HEK293T (cell line): Measurements from ENCODE around the gene ACBD4.

Source experiments
- CTCF ChIA-PET: fragments of 350-600 bp; formaldehyde crosslinking; extraction: SDS; loops from one replicate; lab custom pipeline; 2021; ENCODE audit warnings: antibody characterized with exemption, inconsistent platforms; lab: Yijun Ruan, JAX
- POLR2A ChIA-PET: fragments of 350-600 bp; formaldehyde crosslinking; extraction: SDS; loops from one replicate; lab custom pipeline; 2020; ENCODE audit warnings: antibody characterized with exemption, inconsistent platforms; lab: Yijun Ruan, JAX
- DNase-seq: peaks from one replicate; pipeline ENCODE4 v3.0.0; 2012; ENCODE audit warnings: mixed read lengths; ENCODE audit errors: extremely low spot score
- ARNT ChIP-seq: fragments of 450-650 bp; IDR thresholded peaks from 2 replicates; pipeline ENCODE4 v1.6.1; 2017; ENCODE audit warnings: mild to moderate bottlenecking
- BHLHE40 ChIP-seq: fragments of 450-650 bp; IDR thresholded peaks from 2 replicates; pipeline ENCODE4 v1.6.1; 2016; ENCODE audit warnings: mild to moderate bottlenecking, moderate library complexity, borderline replicate concordance
- CTBP1 ChIP-seq: fragments of 450-650 bp; IDR thresholded peaks from 2 replicates; pipeline ENCODE4 v1.6.1; 2016; ENCODE audit warnings: borderline replicate concordance
- ELF4 ChIP-seq: fragments of 450-650 bp; IDR thresholded peaks from 2 replicates; pipeline ENCODE4 v1.6.1; 2017; ENCODE audit warnings: antibody characterized with exemption
- FOXA1 ChIP-seq: fragments of 450-650 bp; IDR thresholded peaks from 2 replicates; pipeline ENCODE4 v1.6.1; 2016; ENCODE audit warnings: mild to moderate bottlenecking
- FOXK2 ChIP-seq: fragments of 450-650 bp; IDR thresholded peaks from 2 replicates; pipeline ENCODE4 v1.6.1; 2016; ENCODE audit warnings: mild to moderate bottlenecking
- FOXM1 ChIP-seq: fragments of 450-650 bp; IDR thresholded peaks from 2 replicates; pipeline ENCODE4 v1.6.1; 2017; ENCODE audit warnings: mild to moderate bottlenecking, borderline replicate concordance
- HDGF ChIP-seq: fragments of 450-650 bp; IDR thresholded peaks from 2 replicates; pipeline ENCODE4 v1.6.1; 2017; ENCODE audit warnings: antibody characterized with exemption, borderline replicate concordance
- L3MBTL2 ChIP-seq: fragments of 450-650 bp; conservative IDR thresholded peaks from 2 replicates; pipeline ENCODE4 v1.6.1; 2016; ENCODE audit warnings: mild to moderate bottlenecking
- LEF1 ChIP-seq: fragments of 450-650 bp; IDR thresholded peaks from 2 replicates; pipeline ENCODE4 v1.6.1; 2017; ENCODE audit warnings: mild to moderate bottlenecking, borderline replicate concordance
- NFRKB ChIP-seq: fragments of 450-650 bp; IDR thresholded peaks from 2 replicates; pipeline ENCODE4 v1.6.1; 2016; ENCODE audit warnings: mild to moderate bottlenecking, moderate library complexity
- PKNOX1 ChIP-seq: fragments of 450-650 bp; IDR thresholded peaks from 2 replicates; pipeline ENCODE4 v1.6.1; 2016
- SP1 ChIP-seq: fragments of 450-650 bp; IDR thresholded peaks from 2 replicates; pipeline ENCODE4 v1.6.1; 2017
- SUZ12 ChIP-seq: fragments of 450-650 bp; IDR thresholded peaks from 2 replicates; pipeline ENCODE4 v1.6.1; 2016; ENCODE audit warnings: mild to moderate bottlenecking
- TARDBP ChIP-seq: fragments of 450-650 bp; IDR thresholded peaks from 2 replicates; pipeline ENCODE4 v1.6.1; 2016
- ZNF384 ChIP-seq: fragments of 450-650 bp; IDR thresholded peaks from 2 replicates; pipeline ENCODE4 v1.6.1; 2016

Gene ACBD4

DNA sequence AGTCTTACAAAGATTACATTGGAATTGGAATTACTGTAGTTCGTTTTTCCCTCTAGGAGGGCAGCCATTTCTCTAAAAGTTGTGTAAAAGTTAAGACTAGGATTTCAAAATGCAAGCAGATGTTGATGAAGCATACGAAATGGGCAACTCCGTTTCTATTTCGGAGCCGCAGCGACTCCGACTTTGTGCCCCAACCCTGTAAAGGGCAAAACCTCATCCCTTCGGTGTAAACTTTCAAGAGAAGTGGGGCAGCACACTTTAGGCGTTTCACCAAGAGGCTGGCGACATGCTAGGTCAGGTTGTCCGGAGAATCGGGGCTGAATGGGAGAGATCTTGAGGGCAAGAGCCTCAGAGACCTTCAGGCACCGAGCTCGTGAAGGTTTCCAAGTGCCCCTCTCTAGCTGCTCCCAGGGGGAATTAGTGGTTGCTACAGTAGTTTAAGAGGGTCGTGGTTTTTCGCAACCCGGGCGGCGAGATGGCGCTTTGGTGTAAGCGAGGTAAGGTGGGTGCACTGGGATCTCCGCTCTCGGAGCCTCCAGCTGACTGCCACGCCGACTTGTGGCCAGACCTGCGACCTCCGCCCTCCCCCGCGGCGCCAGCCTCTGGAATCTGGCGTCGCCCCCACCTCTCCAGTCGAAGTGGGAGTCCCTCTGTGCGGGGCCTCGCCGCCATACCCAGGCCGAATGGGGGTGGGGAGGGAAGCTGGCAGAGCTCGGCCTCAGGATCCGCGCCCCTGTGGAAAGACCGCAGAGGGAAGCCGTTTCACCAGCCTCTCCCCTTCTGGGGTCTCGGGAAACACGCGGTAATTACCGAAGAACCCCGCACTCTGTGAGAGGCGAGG lies 25.2 kb downstream of the ACBD4 start:
- DNase-seq = peak; percentile 63
- CTCF ChIA-PET = interaction anchor here (0.6 to 5.4 kb wide), 7 partner anchors 8 to 77 kb away, joined by 3 to 39 read pairs (median 6); partner anchors contain the start of genes ACBD4 and HEXIM1
- peak; percentile 46 for TF ChIP-seq L3MBTL2
- TF ChIP-seq BHLHE40 = no peak
- POLR2A ChIA-PET = interaction anchor here (0.6 to 7.3 kb wide), 24 partner anchors 11 to 220 kb away, joined by 3 to 345 read pairs (median 7); partner anchors contain the start of genes ACBD4, HEXIM1, MAP3K14 and NMT1

GRCh38 chr17:45161288-45162024 lies 26.0 kb downstream of the ACBD4 start, which contains the start of gene HEXIM2:
Gene HEXIM2, plus strand, starts transcription at chr17:45161875. Its CDS starts 919 bp downstream, at chr17:45162794.
- peak; percentile 95 for DNase-seq
- ChIA-PET CTCF (interaction anchor here (0.6 to 5.4 kb wide), 6 partner anchors 9 to 38 kb away, joined by 3 to 39 read pairs (median 9); partner anchors contain the start of genes ACBD4 and HEXIM1), POLR2A (interaction anchor here (0.6 to 7.3 kb wide), 27 partner anchors 10 to 221 kb away, joined by 3 to 345 read pairs (median 6); partner anchors contain the start of genes ACBD4, HEXIM1, MAP3K14 and NMT1)
- TF ChIP-seq HDGF (0 out of 2 replicates have a peak, but pooled peaks have one; percentile 94), ZNF384 (no peak), L3MBTL2 (peak; percentile 5; the same call in 1 of the 2 replicates), NFRKB (peak; percentile 100), SP1 (no peak), ELF4 (peak; percentile 36; the same call in 1 of the 2 replicates), PKNOX1 (peak; percentile 99)

- no peak for TF ChIP-seq BHLHE40
- TF ChIP-seq L3MBTL2 = no peak
- no peak for TF ChIP-seq FOXM1
- no peak for TF ChIP-seq HDGF
- TF ChIP-seq LEF1 = no peak
- TF ChIP-seq SUZ12 = no peak
- POLR2A ChIA-PET = interaction anchor here (0.8 to 7.3 kb wide), 17 partner anchors 10 to 183 kb away, joined by 3 to 345 read pairs (median 10); partner anchors contain the start of genes ACBD4, HEXIM1, MAP3K14 and NMT1
- no peak for DNase-seq
- CTCF ChIA-PET = interaction anchor here (2.3 to 5.4 kb wide), 3 partner anchors 10 to 26 kb away, joined by 12 to 39 read pairs (median 31); partner anchors contain the start of genes ACBD4 and HEXIM1
Measured at GRCh38 chr17:45162025-45162687, 26.7 kb downstream of the ACBD4 start.

- TF ChIP-seq LEF1 = no peak
- no peak for TF ChIP-seq ARNT
- no peak for TF ChIP-seq ELF4
- no peak for TF ChIP-seq FOXK2
- no peak for TF ChIP-seq HDGF
- no peak for TF ChIP-seq FOXM1
- TF ChIP-seq ZNF384 = no peak
- TF ChIP-seq TARDBP = no peak
- no peak for TF ChIP-seq L3MBTL2
- TF ChIP-seq NFRKB = no peak
- TF ChIP-seq PKNOX1 = no peak
- TF ChIP-seq CTBP1 = no peak
- TF ChIP-seq SP1 = no peak
- no peak for TF ChIP-seq FOXA1
- TF ChIP-seq SUZ12 = no peak
- TF ChIP-seq BHLHE40 = no peak
- no peak for DNase-seq
- CTCF ChIA-PET = interaction anchor here (0.8 to 1.0 kb wide), 2 partner anchors 29 to 33 kb away, joined by 3 read pairs; partner anchors contain the start of gene ACBD4
- POLR2A ChIA-PET = interaction anchor here (7.3 kb wide), 1 partner anchor 15 kb away, joined by 345 read pairs; the partner anchor contains the start of gene HEXIM1
Measured at GRCh38 chr17:45164734-45165269, 29.3 kb downstream of the ACBD4 start.

GRCh38 chr17:45168991-45169752 lies 33.7 kb downstream of the ACBD4 start:
- ChIA-PET CTCF (no interaction called here), POLR2A (interaction anchor here (4.9 to 5.8 kb wide), 2 partner anchors 8 to 20 kb away, joined by 65 to 85 read pairs; partner anchors contain the start of genes HEXIM1 and HEXIM2)
- DNase-seq = no peak
- no peak for TF ChIP-seq SP1
- TF ChIP-seq PKNOX1 = no peak
- no peak for TF ChIP-seq ARNT
- TF ChIP-seq LEF1 = no peak
- no peak for TF ChIP-seq ZNF384
